K562 (cell line): ENCODE results near the gene ACTR1B. TPM values are rescaled to one million over a fixed set of nuclear protein-coding genes. Genes with fewer than 3 reads are reported as not detected.

Experiments
- ATAC-seq: fragments of 200-7000 bp; cut with Tn5 transposase; 3 replicates; pipeline ENCODE4 v1.9.1; 2020; ENCODE audit warnings: moderate library complexity
- BruUV-seq: library from RNA; stranded (reverse); fragments of 400-500 nt; replicated peaks from 2 replicates; lab custom pipeline; 2021; lab: Mats Ljungman, UMichigan
- CTCF ChIA-PET: fragments of 300-600 bp; formaldehyde crosslinking; extraction: SDS; loops from one replicate; lab custom pipeline; 2021; ENCODE audit warnings: low intra/inter-chr PET ratio; lab: Yijun Ruan, JAX
- POLR2A ChIA-PET: fragments of 300-600, 350-650 bp; sonication (Branson Sonifier 250); formaldehyde crosslinking; extraction: SDS; loops from one replicate; lab custom pipeline; 2021; ENCODE audit warnings: antibody characterized with exemption, inconsistent platforms; lab: Yijun Ruan, JAX
- DNase-seq, 4 experiments: peaks; one replicate each; pipeline versions ENCODE4 v3.0.0 to v3.0.0-alpha.2; 2011 to 2018; ENCODE audit warnings: low spot score in 3 of 4, mixed read lengths in 3 of 4; ENCODE audit errors: extremely low read depth in 1 of 4
- FAIRE-seq: peaks from 2 replicates; lab custom pipeline; 2011; peaks lifted over from hg19 to GRCh38; lab: Jason Lieb, UNC
- H2AFZ ChIP-seq: 2 replicates; pipeline ENCODE4 v1.6.0; 2011; ENCODE audit warnings: low read depth, low read length, control low read depth, inconsistent platforms
- H3K27ac ChIP-seq: fragments of 200-600 bp; 3 replicates; pipeline ENCODE4 v1.8.0; 2011; ENCODE audit warnings: low read depth, mild to moderate bottlenecking, control low read depth, inconsistent platforms, low read length, moderate library complexity, mixed read lengths; ENCODE audit errors: extremely low read depth
- H3K27me3 ChIP-seq, 2 experiments: fragments of 300-600 bp in 1 of 2; 2 replicates in 1 of 2; 3 replicates in 1 of 2; pipeline versions ENCODE4 v1.6.0 to v1.8.0; 2011; ENCODE audit warnings: inconsistent platforms in 2 of 2, low read length in 2 of 2, mild to moderate bottlenecking in 1 of 2, mixed read lengths in 1 of 2, moderate library complexity in 1 of 2; ENCODE audit not compliant: control insufficient read depth in 2 of 2, insufficient read depth in 2 of 2
- H3K36me3 ChIP-seq: fragments of 300-600 bp; 3 replicates; pipeline ENCODE4 v1.8.0; 2011; ENCODE audit warnings: mild to moderate bottlenecking, low read length, inconsistent platforms; ENCODE audit not compliant: control insufficient read depth, insufficient read depth
- H3K4me1 ChIP-seq, 2 experiments: fragments of 200-600 bp in 1 of 2; replicated peaks in 1 of 2; 2 replicates in 1 of 2; 3 replicates in 1 of 2; pipeline versions ENCODE4 v1.5.1 to v1.8.0; 2011; ENCODE audit warnings: inconsistent platforms in 2 of 2, low read length in 2 of 2, mild to moderate bottlenecking in 1 of 2, mixed read lengths in 1 of 2, moderate library complexity in 1 of 2; ENCODE audit not compliant: control insufficient read depth in 2 of 2, insufficient read depth in 2 of 2
- H3K4me2 ChIP-seq: 2 replicates; pipeline ENCODE4 v1.6.1; 2011; ENCODE audit warnings: low read length, control low read depth, inconsistent platforms, mixed read lengths; ENCODE audit not compliant: insufficient read depth
- H3K4me3 ChIP-seq: fragments of 200-600 bp; sonication (generic), shearing (Covaris generic); 2 replicates; pipeline ENCODE4 v1.5.1; 2016; ENCODE audit warnings: control low read depth, inconsistent platforms
- H3K79me2 ChIP-seq: fragments of 200-600 bp; 3 replicates; pipeline ENCODE4 v1.8.0; 2011; ENCODE audit warnings: low read length, inconsistent platforms; ENCODE audit not compliant: control insufficient read depth, insufficient read depth
- H3K9ac ChIP-seq, 2 experiments: 2 replicates each; pipeline versions ENCODE4 v1.6.0 to v1.6.1; 2011; ENCODE audit warnings: low read depth in 2 of 2, low read length in 2 of 2, control low read depth in 1 of 2, inconsistent platforms in 1 of 2, mild to moderate bottlenecking in 1 of 2, mixed read lengths in 1 of 2; ENCODE audit not compliant: insufficient read depth in 1 of 2
- H3K9me1 ChIP-seq: one replicate; pipeline ENCODE4 v1.6.0; 2011; ENCODE audit warnings: inconsistent platforms, mild to moderate bottlenecking, low read length, moderate library complexity; ENCODE audit not compliant: control insufficient read depth, insufficient read depth
- H3K9me3 ChIP-seq: replicated peaks from 2 replicates; pipeline ENCODE4 v1.5.1; 2011; ENCODE audit warnings: low read depth, low read length, inconsistent platforms; ENCODE audit not compliant: control insufficient read depth, insufficient read depth
- H4K20me1 ChIP-seq: replicated peaks from 2 replicates; pipeline ENCODE4 v1.6.1; 2011; ENCODE audit warnings: low read length, inconsistent platforms, mixed read lengths; ENCODE audit not compliant: control insufficient read depth, insufficient read depth
- ARID1B ChIP-seq: fragments of 450-650 bp; IDR thresholded peaks from 2 replicates; pipeline ENCODE4 v1.6.1; 2016; ENCODE audit warnings: antibody characterized with exemption, mild to moderate bottlenecking, inconsistent platforms
- CEBPB ChIP-seq: fragments of 450-650 bp; IDR thresholded peaks from 2 replicates; pipeline ENCODE4 v1.6.1; 2016; ENCODE audit warnings: missing genetic modification characterization, missing compliant biosample characterization
- HOXB6 ChIP-seq: fragments of 250-450 bp; sonication (Bioruptor Pico); IDR thresholded peaks from 2 replicates; pipeline ENCODE4 v1.5.1; 2022; ENCODE audit warnings: mild to moderate bottlenecking, borderline replicate concordance
- MAFF ChIP-seq: IDR thresholded peaks from 2 replicates; pipeline ENCODE4 v1.6.1; 2012; ENCODE audit warnings: low read length, improper control_type of control experiment
- MAFK ChIP-seq: IDR thresholded peaks from 2 replicates; pipeline ENCODE4 v1.6.1; 2011; ENCODE audit warnings: low read length, improper control_type of control experiment
- SOX6 ChIP-seq: fragments of 450-650 bp; IDR thresholded peaks from 2 replicates; pipeline ENCODE4 v1.6.1; 2014; ENCODE audit warnings: mild to moderate bottlenecking
- ZFP36 ChIP-seq: fragments of 150-350 bp; IDR thresholded peaks from 2 replicates; pipeline ENCODE4 v1.6.1; 2018; ENCODE audit warnings: low read length, low read depth; ENCODE audit not compliant: partially characterized antibody
- WGBS: fragments of 100-300 bp; shearing (Covaris generic); methylation state at CpG from one replicate; pipeline ENCODE4 v1.1.6; 2016; ENCODE audit warnings: low coverage, mixed read lengths; ENCODE audit not compliant: insufficient coverage; ENCODE audit errors: missing lambda C conversion rate; 5-methylcytosine and 5-hydroxymethylcytosine counted together
- in situ Hi-C: fragments of 300-500 bp; cut with MboI; formaldehyde crosslinking; loops from 4 replicates; pipeline ENCODE4 v1.15.0; 2018; ENCODE audit warnings: inconsistent platforms, mixed read lengths
- intact Hi-C: fragments of 100-400 bp; cut with micrococcal nuclease; formaldehyde crosslinking; loops from 2 replicates; pipeline ENCODE4 v1.14.2; 2022
- polyA plus RNA-seq, 8 experiments: library from polyadenylated mRNA; depleted of rRNA in 4 of 8; stranded (reverse) in 5 of 8; unstranded in 3 of 8; fragments of >200 nt; fragmentation: Nextera tagmentation in 2 of 8; fragmentation: Illumina TruSeq in 1 of 8; extraction: Ambion mirVana in 2 of 8; extraction: Trizol in 1 of 8; gene quantifications; 2 replicates each; pipeline versions ENCODE4 v1.2.1 to v1.2.3, GENCODE V29; 2011 to 2014; ENCODE audit warnings: inconsistent platforms in 1 of 8, missing spikeins in 1 of 8
- total RNA-seq, 7 experiments: library from RNA; depleted of rRNA in 6 of 7; stranded (reverse); fragments of >200 nt in 6 of 7; fragmentation: Illumina TruSeq in 2 of 7; extraction: Trizol in 2 of 7; gene quantifications; 2 replicates each; pipeline versions ENCODE4 v1.2.1 to v1.2.3, GENCODE V29; 2011 to 2021; ENCODE audit warnings: low replicate concordance in 1 of 7
- TF ChIP-seq, protein P1 (sequence below): fragments of 450-650 bp; IDR thresholded peaks from 2 replicates; pipeline ENCODE4 v1.7.1; 2018; ENCODE audit warnings: mild to moderate bottlenecking, low read depth; ENCODE audit not compliant: partially characterized antibody
- TF ChIP-seq, protein P2 (sequence below): fragments of 150-350 bp; IDR thresholded peaks from 2 replicates; pipeline ENCODE4 v1.6.1; 2014; ENCODE audit warnings: low read depth, mild to moderate bottlenecking, low read length, borderline replicate concordance
- TF ChIP-seq, protein P3 (sequence below), 2 experiments: fragments of 450-650 bp; IDR thresholded peaks; 2 replicates each; pipeline ENCODE4 v1.6.1; 2018; ENCODE audit warnings: mild to moderate bottlenecking in 2 of 2, low read depth in 1 of 2; ENCODE audit not compliant: partially characterized antibody in 2 of 2

ACTR1B gene
- total and polyA plus RNA-seq, 9 of the 15 experiments (the other 6 are each of a cell fraction or from before 2014, with no cell fraction given), result 0.49 to 42.3 (median 22.5) TPM

DNA sequence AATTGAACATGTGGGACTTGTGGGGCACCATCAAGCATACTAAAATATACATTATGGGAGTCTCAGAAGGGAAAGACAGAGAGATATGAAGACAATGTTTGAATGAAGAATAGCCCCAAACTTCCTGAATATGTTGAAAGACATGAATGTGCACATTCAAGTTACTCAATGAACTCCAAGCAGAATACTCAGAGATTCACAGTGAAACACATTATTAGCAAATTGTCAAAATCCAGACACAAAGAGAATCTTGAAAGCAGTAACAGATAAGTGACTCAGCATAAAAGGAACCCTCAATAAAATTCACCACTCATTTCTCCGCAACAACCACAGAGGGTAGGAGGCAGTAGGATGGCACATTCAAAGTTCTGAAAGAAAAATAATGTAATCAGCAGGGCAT, 14.5 kb upstream of the ACTR1B start (continued):
- TF ChIP-seq CEBPB (peak; percentile 42; the same call in 1 of the 2 replicates), MAFK (peak; percentile 83), SOX6 (peak; percentile 48; the same call in 1 of the 2 replicates), MAFF (peak; percentile 91), ARID1B (peak; percentile 52), ZFP36 (no peak)

DNA sequence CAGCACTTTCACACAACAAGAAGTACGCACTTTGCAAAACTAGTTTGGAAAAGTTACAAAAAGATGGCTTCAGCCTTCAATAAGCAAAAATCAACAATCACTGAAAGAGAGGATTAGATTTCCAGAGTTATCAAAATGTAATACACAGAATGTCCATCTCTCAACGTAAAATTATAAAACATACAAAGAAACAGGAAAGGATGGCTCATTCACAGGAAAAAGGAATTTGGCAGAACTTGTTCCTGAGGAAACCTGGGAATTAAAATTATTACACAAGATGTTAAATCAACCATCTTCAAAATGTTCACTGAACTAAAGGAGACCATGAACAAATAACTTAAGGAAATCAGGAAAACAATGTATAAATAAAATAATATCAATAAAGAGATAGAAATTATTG, 13.6 kb upstream of the ACTR1B start:
- no peaks in the 10 kb centered on the region for H4K20me1 ChIP-seq
- peaks cover 11 to 26% of the 10 kb centered on the region in 2 experiments for H3K4me1 ChIP-seq
- H3K27ac ChIP-seq, result no peak overlapping the region
- intact Hi-C loops (no loop called here), in situ Hi-C loops (no loop called here)
- H3K4me2 ChIP-seq, result no peak overlapping the region
- H3K27me3 ChIP-seq, result no peaks in the 10 kb centered on the region
- no peaks in the 10 kb centered on the region for H3K79me2 ChIP-seq
- no peak overlapping the region for H2AFZ ChIP-seq
- ATAC-seq, result no peak
- no peaks in the 10 kb centered on the region for H3K9me3 ChIP-seq
- BruUV-seq, result no TSS peak
- no peak overlapping the region for H3K9ac ChIP-seq
- WGBS, result 71% methylated on average over 2 of the region's 2 CpGs
- FAIRE-seq, result no peak
- no peak for DNase-seq
- no peaks in the 10 kb centered on the region for H3K9me1 ChIP-seq
- ChIA-PET POLR2A (interaction anchor here (0.6 to 3.4 kb wide), 3 partner anchors 12 to 28 kb away, joined by 3 to 15 read pairs (median 5); partner anchors contain the start of gene ACTR1B), CTCF (no interaction called here)
- no peak overlapping the region for H3K4me3 ChIP-seq
- no peaks in the 10 kb centered on the region for H3K36me3 ChIP-seq
- TF ChIP-seq, protein P1, sequence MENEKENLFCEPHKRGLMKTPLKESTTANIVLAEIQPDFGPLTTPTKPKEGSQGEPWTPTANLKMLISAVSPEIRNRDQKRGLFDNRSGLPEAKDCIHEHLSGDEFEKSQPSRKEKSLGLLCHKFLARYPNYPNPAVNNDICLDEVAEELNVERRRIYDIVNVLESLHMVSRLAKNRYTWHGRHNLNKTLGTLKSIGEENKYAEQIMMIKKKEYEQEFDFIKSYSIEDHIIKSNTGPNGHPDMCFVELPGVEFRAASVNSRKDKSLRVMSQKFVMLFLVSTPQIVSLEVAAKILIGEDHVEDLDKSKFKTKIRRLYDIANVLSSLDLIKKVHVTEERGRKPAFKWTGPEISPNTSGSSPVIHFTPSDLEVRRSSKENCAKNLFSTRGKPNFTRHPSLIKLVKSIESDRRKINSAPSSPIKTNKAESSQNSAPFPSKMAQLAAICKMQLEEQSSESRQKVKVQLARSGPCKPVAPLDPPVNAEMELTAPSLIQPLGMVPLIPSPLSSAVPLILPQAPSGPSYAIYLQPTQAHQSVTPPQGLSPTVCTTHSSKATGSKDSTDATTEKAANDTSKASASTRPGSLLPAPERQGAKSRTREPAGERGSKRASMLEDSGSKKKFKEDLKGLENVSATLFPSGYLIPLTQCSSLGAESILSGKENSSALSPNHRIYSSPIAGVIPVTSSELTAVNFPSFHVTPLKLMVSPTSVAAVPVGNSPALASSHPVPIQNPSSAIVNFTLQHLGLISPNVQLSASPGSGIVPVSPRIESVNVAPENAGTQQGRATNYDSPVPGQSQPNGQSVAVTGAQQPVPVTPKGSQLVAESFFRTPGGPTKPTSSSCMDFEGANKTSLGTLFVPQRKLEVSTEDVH, result no peak
- TF ChIP-seq, protein P2, sequence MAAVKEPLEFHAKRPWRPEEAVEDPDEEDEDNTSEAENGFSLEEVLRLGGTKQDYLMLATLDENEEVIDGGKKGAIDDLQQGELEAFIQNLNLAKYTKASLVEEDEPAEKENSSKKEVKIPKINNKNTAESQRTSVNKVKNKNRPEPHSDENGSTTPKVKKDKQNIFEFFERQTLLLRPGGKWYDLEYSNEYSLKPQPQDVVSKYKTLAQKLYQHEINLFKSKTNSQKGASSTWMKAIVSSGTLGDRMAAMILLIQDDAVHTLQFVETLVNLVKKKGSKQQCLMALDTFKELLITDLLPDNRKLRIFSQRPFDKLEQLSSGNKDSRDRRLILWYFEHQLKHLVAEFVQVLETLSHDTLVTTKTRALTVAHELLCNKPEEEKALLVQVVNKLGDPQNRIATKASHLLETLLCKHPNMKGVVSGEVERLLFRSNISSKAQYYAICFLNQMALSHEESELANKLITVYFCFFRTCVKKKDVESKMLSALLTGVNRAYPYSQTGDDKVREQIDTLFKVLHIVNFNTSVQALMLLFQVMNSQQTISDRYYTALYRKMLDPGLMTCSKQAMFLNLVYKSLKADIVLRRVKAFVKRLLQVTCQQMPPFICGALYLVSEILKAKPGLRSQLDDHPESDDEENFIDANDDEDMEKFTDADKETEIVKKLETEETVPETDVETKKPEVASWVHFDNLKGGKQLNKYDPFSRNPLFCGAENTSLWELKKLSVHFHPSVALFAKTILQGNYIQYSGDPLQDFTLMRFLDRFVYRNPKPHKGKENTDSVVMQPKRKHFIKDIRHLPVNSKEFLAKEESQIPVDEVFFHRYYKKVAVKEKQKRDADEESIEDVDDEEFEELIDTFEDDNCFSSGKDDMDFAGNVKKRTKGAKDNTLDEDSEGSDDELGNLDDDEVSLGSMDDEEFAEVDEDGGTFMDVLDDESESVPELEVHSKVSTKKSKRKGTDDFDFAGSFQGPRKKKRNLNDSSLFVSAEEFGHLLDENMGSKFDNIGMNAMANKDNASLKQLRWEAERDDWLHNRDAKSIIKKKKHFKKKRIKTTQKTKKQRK, result no peak
- TF ChIP-seq, protein P3, sequence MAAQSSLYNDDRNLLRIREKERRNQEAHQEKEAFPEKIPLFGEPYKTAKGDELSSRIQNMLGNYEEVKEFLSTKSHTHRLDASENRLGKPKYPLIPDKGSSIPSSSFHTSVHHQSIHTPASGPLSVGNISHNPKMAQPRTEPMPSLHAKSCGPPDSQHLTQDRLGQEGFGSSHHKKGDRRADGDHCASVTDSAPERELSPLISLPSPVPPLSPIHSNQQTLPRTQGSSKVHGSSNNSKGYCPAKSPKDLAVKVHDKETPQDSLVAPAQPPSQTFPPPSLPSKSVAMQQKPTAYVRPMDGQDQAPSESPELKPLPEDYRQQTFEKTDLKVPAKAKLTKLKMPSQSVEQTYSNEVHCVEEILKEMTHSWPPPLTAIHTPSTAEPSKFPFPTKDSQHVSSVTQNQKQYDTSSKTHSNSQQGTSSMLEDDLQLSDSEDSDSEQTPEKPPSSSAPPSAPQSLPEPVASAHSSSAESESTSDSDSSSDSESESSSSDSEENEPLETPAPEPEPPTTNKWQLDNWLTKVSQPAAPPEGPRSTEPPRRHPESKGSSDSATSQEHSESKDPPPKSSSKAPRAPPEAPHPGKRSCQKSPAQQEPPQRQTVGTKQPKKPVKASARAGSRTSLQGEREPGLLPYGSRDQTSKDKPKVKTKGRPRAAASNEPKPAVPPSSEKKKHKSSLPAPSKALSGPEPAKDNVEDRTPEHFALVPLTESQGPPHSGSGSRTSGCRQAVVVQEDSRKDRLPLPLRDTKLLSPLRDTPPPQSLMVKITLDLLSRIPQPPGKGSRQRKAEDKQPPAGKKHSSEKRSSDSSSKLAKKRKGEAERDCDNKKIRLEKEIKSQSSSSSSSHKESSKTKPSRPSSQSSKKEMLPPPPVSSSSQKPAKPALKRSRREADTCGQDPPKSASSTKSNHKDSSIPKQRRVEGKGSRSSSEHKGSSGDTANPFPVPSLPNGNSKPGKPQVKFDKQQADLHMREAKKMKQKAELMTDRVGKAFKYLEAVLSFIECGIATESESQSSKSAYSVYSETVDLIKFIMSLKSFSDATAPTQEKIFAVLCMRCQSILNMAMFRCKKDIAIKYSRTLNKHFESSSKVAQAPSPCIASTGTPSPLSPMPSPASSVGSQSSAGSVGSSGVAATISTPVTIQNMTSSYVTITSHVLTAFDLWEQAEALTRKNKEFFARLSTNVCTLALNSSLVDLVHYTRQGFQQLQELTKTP (IDR thresholded peaks at IDR 0.05; ENCODE audit: low read depth in 1 of 2, partially characterized antibody in 2 of 2), result no peak
- TF ChIP-seq HOXB6 (CRISPR knock-in tag), result no peak
